GM21717 (cell line): ENCODE results near the gene CD8B2.
"Not testable (repeated sequence)": the region's sequence is repeated elsewhere in the genome, so short reads cannot be mapped to it uniquely, and the experiment has no call there.

Experiments used
- ATAC-seq: cut with Tn5 transposase; IDR thresholded peaks from one replicate; pipeline ENCODE4 v1.9.1; 2021; ENCODE audit warnings: mild to moderate bottlenecking, moderate library complexity; ENCODE audit not compliant: unreplicated experiment

Gene CD8B2

DNA sequence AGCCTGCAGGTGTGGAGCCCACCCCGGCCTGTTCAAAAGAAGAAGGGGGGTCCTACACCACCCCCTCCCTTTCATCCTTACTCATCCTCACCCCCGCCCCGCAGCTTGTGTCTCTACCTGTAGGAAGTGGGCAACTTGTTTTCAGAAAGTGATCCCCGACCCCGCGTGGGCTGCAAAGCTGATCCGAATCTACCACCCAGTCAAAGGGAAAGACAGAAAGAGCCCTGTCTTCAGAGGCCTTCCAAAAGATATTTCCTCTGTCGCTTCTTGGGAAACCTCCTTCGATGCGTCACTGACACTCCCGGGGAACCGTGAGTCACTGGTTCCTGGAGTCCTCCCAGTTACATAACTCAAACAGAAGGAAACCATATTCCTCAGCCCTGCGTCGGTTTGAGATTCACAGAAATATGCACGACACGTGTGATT lies 24.3 kb downstream of the CD8B2 start:
- ATAC-seq: not testable (repeated sequence)

GRCh38 chr2:106511934-106512333 lies 24.8 kb downstream of the CD8B2 start:
- ATAC-seq: not testable (repeated sequence)

GRCh38 chr2:106513391-106513790 lies 26.2 kb downstream of the CD8B2 start:
- ATAC-seq: not testable (repeated sequence)

DNA sequence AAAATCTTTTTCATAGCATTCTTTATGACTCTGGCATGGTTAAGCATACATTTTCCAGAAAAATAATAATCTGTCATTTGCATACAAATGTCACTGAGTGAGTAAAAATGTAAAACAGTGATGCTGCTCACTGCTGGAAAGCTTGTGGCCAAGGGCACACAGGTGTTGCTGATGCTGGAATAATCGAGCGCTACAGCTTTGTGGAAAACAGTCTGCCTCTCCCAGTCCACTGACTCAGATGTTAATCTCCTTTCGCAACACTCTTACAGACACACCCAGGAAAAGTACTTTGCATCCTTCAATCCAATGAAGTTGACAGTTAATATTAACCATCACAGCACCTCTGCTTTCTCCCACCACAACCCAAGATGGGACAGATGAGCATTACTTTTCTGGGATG lies 27.7 kb downstream of the CD8B2 start:
- ATAC-seq: not testable (repeated sequence)

DNA sequence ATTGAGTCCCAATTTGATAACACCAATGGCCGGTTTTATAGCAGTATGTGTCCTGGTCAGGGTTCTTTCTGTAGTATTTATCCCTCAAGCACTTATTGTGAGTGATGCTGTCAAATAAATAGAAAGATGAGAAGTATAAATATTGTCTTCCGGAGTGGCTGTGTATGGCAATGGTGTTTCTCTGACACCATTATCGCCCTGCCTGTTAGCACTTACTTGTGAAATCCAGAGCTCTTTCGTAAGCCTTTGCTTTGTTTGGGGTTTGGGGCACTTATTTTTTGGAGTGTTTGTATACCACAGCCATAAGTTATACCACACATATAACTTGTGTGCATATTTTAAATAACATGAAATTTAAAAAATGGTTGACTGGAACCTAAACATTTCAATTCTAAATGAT lies 29.3 kb downstream of the CD8B2 start:
- ATAC-seq: no peak

- no peak for ATAC-seq
Measured at GRCh38 chr2:106516864-106517263, 29.7 kb downstream of the CD8B2 start.

DNA sequence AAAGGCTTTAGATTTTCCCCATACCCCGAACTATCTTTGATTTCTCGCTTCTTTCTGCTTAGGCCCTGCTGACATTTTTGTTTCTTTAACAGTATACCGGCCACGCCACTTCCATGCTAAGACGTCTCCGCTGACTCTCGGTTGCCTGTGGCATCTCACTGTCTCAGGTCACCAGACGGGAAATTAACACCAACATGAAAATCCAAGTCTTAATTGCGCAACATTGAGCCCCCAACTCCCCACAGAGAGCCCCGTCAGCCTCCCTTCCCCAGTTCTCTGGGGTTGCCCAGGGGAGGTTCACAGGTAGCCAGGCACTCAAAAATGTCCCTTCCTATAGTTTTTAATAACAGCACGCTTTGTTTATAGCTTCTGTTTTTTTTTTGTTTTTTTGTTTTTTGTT lies 30.2 kb downstream of the CD8B2 start:
- no peak for ATAC-seq

- no peak for ATAC-seq
Measured at GRCh38 chr2:106519767-106520166, 32.6 kb downstream of the CD8B2 start.

DNA sequence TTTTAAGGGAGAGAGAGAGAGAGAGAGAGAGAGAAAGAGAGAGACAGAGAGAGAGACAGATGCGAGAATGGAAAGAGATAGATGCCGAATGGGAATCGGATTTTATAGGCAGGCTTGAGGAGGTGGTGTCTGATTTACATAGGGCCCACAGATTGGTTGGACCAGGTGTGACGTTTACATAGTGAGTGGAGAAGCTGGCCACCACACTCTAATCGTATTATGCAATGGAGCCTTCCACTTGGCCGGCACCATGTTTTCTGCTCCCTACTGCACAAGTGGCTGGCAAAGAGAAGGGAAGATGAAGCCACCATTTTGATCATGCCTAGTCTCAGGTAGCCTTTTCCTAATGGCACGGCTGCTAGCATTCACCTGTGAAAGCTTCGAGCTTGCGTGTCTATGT lies 33.9 kb downstream of the CD8B2 start:
- ATAC-seq: no peak

- ATAC-seq: no peak
Measured at GRCh38 chr2:106523976-106524665, 37.0 kb downstream of the CD8B2 start.

DNA sequence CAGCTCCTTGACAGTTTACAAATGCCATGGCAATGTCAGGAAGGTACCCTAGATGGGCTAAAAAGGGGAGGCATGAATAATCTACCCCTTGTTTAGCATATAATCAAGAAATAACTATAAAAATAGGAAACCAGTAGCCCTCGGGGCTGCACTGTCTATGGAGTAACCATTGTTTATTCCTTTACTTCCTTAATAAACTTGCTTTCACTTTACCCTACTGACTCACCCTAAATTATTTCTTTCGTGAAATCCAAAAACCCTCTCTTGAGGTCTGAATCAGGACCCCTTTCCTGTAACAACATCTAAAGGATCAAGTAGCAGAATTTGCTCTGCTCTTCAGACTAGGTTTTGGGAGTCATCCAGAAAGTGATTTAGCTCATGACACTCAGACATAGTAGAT lies 43.7 kb downstream of the CD8B2 start:
- ATAC-seq: no peak

GRCh38 chr2:106531676-106532214 lies 44.6 kb downstream of the CD8B2 start:
- no peak for ATAC-seq

DNA sequence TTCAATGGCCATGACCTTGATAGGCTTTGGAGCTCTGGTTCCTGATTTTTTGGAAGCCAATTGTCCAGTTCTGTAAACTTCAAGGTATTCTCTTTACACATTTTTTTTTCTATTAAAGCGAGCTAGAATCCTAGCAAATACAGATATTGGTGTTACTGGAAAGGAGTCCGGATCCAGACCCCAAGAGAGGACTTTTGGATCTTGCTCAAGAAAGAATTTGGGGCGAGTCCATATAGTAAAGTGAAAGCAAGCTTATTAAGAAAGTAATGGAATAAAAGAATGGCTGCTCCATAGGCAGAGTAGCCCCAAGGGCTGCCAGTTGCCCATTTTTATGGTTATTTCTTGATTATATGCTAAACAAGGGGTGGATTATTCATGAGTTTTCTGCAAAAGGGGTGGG lies 45.1 kb downstream of the CD8B2 start:
- ATAC-seq: no peak

- no peak for ATAC-seq
Measured at GRCh38 chr2:106534471-106534870, 47.3 kb downstream of the CD8B2 start.

GRCh38 chr2:106536490-106536889 lies 49.3 kb downstream of the CD8B2 start:
- ATAC-seq: no peak

DNA sequence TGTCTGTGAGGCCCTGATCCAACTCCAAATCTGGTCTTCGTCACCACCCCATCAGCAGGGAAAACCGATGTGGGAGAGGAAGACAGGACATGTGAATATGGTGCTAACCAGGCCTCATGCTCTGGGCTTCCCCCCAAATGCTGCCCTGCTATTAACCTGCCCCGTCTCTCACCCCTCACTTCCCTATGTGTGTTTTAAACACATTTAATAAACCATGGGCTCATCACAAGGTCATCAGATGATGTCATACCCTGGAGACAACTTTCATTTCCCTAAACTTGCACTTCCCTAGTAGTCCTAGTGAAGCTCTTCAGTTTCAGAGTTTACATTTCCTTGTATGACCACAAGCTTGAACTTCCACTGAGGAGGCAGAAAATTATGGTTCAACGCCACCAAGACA lies 49.9 kb downstream of the CD8B2 start:
- no peak for ATAC-seq

- ATAC-seq: no peak
Measured at GRCh38 chr2:106537791-106538191, 50.6 kb downstream of the CD8B2 start.

- ATAC-seq: no peak
Measured at GRCh38 chr2:106540886-106541285, 53.7 kb downstream of the CD8B2 start.

- ATAC-seq: no peak
Measured at GRCh38 chr2:106541333-106541732, 54.2 kb downstream of the CD8B2 start.

GRCh38 chr2:106542746-106543359 lies 55.7 kb downstream of the CD8B2 start:
- ATAC-seq: peak; percentile 94

DNA sequence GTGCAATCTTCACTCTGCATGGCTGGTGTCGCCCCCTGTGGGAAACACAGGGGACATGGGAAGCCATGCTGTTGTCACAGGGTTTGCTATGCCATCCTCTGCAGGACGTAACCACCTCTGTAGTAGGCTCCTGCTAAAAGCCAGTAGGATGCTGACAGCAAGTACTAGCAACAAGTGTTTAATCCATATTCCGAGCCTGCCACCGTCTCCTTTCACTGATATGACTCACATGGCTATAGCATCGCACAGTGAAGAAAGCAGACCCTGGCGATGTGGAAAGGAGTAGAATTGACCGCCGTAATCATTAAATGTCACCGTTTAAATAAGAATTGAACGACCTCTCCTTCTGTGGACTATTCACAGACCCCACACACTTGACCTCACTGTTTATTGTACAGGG lies 57.8 kb downstream of the CD8B2 start:
- no peak for ATAC-seq

GRCh38 chr2:106546391-106546990 lies 59.3 kb downstream of the CD8B2 start:
- no peak for ATAC-seq
